SK-N-SH (cell line): ENCODE measurements around the gene SLC9A7. TPM values are rescaled to one million over a fixed set of nuclear protein-coding genes. Genes with fewer than 3 reads are reported as not detected.

ENCODE experiments used
- CTCF ChIA-PET: fragments of 300-600, 350-600 bp; formaldehyde crosslinking; extraction: SDS; loops from one replicate; lab custom pipeline; 2021; lab: Yijun Ruan, JAX
- POLR2A ChIA-PET: fragments of 350-600 bp; sonication (Branson Sonifier 250); formaldehyde crosslinking; extraction: SDS; loops from one replicate; lab custom pipeline; 2020; ENCODE audit warnings: antibody characterized with exemption, inconsistent platforms; lab: Yijun Ruan, JAX
- DNase-seq: peaks from one replicate; pipeline ENCODE4 v3.0.0; 2012
- H2AFZ ChIP-seq: fragments of 200-600 bp; sonication (generic); 2 replicates; pipeline ENCODE4 v1.8.1; 2016; ENCODE audit warnings: antibody characterized with exemption, mild to moderate bottlenecking, low read depth
- H3F3A ChIP-seq: fragments of 200-600 bp; sonication (generic); replicated peaks from 2 replicates; pipeline ENCODE3; 2016; ENCODE audit warnings: antibody characterized with exemption, mild to moderate bottlenecking; ENCODE audit not compliant: insufficient read depth
- H3K27ac ChIP-seq, 2 experiments: fragments of 200-500 bp in 1 of 2; fragments of 200-600 bp in 1 of 2; sonication (Bioruptor generic) in 1 of 2; sonication (generic), shearing (Covaris generic) in 1 of 2; 2 replicates each; pipeline versions ENCODE4 v1.5.1 to v1.6.1; 2014 to 2016; ENCODE audit warnings: low read depth in 2 of 2, inconsistent platforms in 1 of 2, low read length in 1 of 2, mild to moderate bottlenecking in 1 of 2, mixed read lengths in 1 of 2
- H3K27me3 ChIP-seq: fragments of 200-600 bp; sonication (generic), shearing (Covaris generic); 2 replicates; pipeline ENCODE4 v1.6.1; 2016; ENCODE audit warnings: mixed run types; ENCODE audit not compliant: insufficient read depth
- H3K36me3 ChIP-seq, 2 experiments: fragments of 200-500 bp in 1 of 2; fragments of 200-600 bp in 1 of 2; sonication (Bioruptor generic) in 1 of 2; sonication (generic) in 1 of 2; replicated peaks in 1 of 2; 2 replicates each; pipeline versions ENCODE3 to v1.5.1; 2014 to 2016; ENCODE audit warnings: low read length in 1 of 2, mild to moderate bottlenecking in 1 of 2; ENCODE audit not compliant: insufficient read depth in 2 of 2, control insufficient read depth in 1 of 2
- H3K4me1 ChIP-seq, 2 experiments: fragments of 200-500 bp in 1 of 2; fragments of 200-600 bp in 1 of 2; sonication (Bioruptor generic) in 1 of 2; sonication (generic), shearing (Covaris generic) in 1 of 2; 2 replicates each; pipeline versions ENCODE4 v1.5.1 to v1.6.1; 2014 to 2016; ENCODE audit warnings: low read depth in 1 of 2, low read length in 1 of 2, mixed run types in 1 of 2; ENCODE audit not compliant: insufficient read depth in 2 of 2, control insufficient read depth in 1 of 2
- H3K4me2 ChIP-seq: fragments of 200-600 bp; sonication (generic), shearing (Covaris generic); 2 replicates; pipeline ENCODE4 v1.6.1; 2017; ENCODE audit warnings: mixed run types
- H3K4me3 ChIP-seq, 2 experiments: fragments of 200-500 bp in 1 of 2; fragments of 200-600 bp in 1 of 2; sonication (Bioruptor generic) in 1 of 2; sonication (generic), shearing (Covaris generic) in 1 of 2; 2 replicates each; pipeline versions ENCODE4 v1.5.1 to v1.8.1; 2014 to 2016; ENCODE audit warnings: low read depth in 2 of 2, inconsistent platforms in 1 of 2, low read length in 1 of 2, mild to moderate bottlenecking in 1 of 2, mixed read lengths in 1 of 2, moderate library complexity in 1 of 2
- H3K79me2 ChIP-seq: fragments of 200-600 bp; sonication (generic); 2 replicates; pipeline ENCODE4 v1.8.1; 2017; ENCODE audit warnings: mild to moderate bottlenecking; ENCODE audit not compliant: insufficient read depth
- H3K9ac ChIP-seq: fragments of 200-600 bp; sonication (generic); 2 replicates; pipeline ENCODE4 v1.6.1; 2017; ENCODE audit warnings: mixed run types
- H3K9me2 ChIP-seq: fragments of 200-600 bp; sonication (generic); 2 replicates; pipeline ENCODE4 v1.6.1; 2017; ENCODE audit warnings: mixed run types
- H3K9me3 ChIP-seq: fragments of 200-600 bp; sonication (generic); 2 replicates; pipeline ENCODE4 v1.6.1; 2017; ENCODE audit warnings: mixed run types, mild to moderate bottlenecking, moderate library complexity
- H4K20me1 ChIP-seq: fragments of 200-600 bp; sonication (generic); 2 replicates; pipeline ENCODE4 v1.6.1; 2017; ENCODE audit warnings: mild to moderate bottlenecking, mixed run types; ENCODE audit not compliant: insufficient read depth
- CHD2 ChIP-seq: fragments of 150-350 bp; IDR thresholded peaks from 2 replicates; pipeline ENCODE4 v1.6.1; 2018; ENCODE audit warnings: low read length; ENCODE audit not compliant: partially characterized antibody
- ELF1 ChIP-seq: IDR thresholded peaks from 2 replicates; pipeline ENCODE4 v1.4.0; 2012
- EZH2phosphoT487 ChIP-seq: fragments of 200-600 bp; sonication (generic); IDR thresholded peaks from 2 replicates; pipeline ENCODE4 v1.6.1; 2017; ENCODE audit warnings: low read depth, mixed run types, mild to moderate bottlenecking, antibody characterized with exemption, moderate library complexity, borderline replicate concordance
- FOXM1 ChIP-seq: IDR thresholded peaks from 2 replicates; pipeline ENCODE4 v1.4.0; 2012; ENCODE audit warnings: low read depth, mild to moderate bottlenecking
- IRF3 ChIP-seq: fragments of 150-350 bp; IDR thresholded peaks from 2 replicates; pipeline ENCODE4 v1.6.1; 2016; ENCODE audit warnings: mild to moderate bottlenecking, low read depth, low read length
- JUND ChIP-seq: IDR thresholded peaks from 2 replicates; pipeline ENCODE4 v1.4.0; 2012
- MXI1 ChIP-seq: IDR thresholded peaks from 2 replicates; pipeline ENCODE4 v1.6.1; 2012; ENCODE audit warnings: mild to moderate bottlenecking, low read depth, low read length, improper control_type of control experiment
- PBX3 ChIP-seq: IDR thresholded peaks from 2 replicates; pipeline ENCODE4; 2012
- POLR2AphosphoS5 ChIP-seq: IDR thresholded peaks from 2 replicates; pipeline ENCODE4 v1.6.1; 2012; ENCODE audit warnings: low read depth, low read length
- RAD21 ChIP-seq: IDR thresholded peaks from 2 replicates; pipeline ENCODE4 v1.6.1; 2012; ENCODE audit warnings: mild to moderate bottlenecking, low read length
- RCOR1 ChIP-seq: fragments of 150-350 bp; IDR thresholded peaks from 2 replicates; pipeline ENCODE4 v1.6.1; 2017; ENCODE audit warnings: antibody characterized with exemption, low read length
- REST ChIP-seq: IDR thresholded peaks from 2 replicates; pipeline ENCODE4 v1.6.1; 2012; ENCODE audit warnings: mild to moderate bottlenecking, low read depth, low read length, moderate library complexity
- SMC3 ChIP-seq: IDR thresholded peaks from 2 replicates; pipeline ENCODE4 v1.6.1; 2012; ENCODE audit warnings: low read depth, low read length, improper control_type of control experiment
- TCF12 ChIP-seq: IDR thresholded peaks from 2 replicates; pipeline ENCODE4 v1.4.0; 2012
- USF2 ChIP-seq: fragments of 150-350 bp; IDR thresholded peaks from 2 replicates; pipeline ENCODE4 v1.6.1; 2017; ENCODE audit warnings: antibody characterized with exemption, low read length, low read depth, borderline replicate concordance
- YY1 ChIP-seq: IDR thresholded peaks from 2 replicates; pipeline ENCODE4 v1.4.0; 2012; ENCODE audit warnings: low read depth, mild to moderate bottlenecking
- WGBS: methylation state at CpG from one replicate; pipeline ENCODE4 v1.1.6; 2017; ENCODE audit warnings: low lambda C conversion rate; 5-methylcytosine and 5-hydroxymethylcytosine counted together
- polyA plus RNA-seq, 3 experiments: library from polyadenylated mRNA; depleted of rRNA; stranded (reverse); fragments of >200 nt; gene quantifications; 2 replicates each; pipeline ENCODE4 v1.2.3, GENCODE V29; 2012

SLC9A7 gene
- polyA plus RNA-seq, 1 of the 3 experiments (the other 2 are of a cell fraction) = 10.5 TPM

DNA sequence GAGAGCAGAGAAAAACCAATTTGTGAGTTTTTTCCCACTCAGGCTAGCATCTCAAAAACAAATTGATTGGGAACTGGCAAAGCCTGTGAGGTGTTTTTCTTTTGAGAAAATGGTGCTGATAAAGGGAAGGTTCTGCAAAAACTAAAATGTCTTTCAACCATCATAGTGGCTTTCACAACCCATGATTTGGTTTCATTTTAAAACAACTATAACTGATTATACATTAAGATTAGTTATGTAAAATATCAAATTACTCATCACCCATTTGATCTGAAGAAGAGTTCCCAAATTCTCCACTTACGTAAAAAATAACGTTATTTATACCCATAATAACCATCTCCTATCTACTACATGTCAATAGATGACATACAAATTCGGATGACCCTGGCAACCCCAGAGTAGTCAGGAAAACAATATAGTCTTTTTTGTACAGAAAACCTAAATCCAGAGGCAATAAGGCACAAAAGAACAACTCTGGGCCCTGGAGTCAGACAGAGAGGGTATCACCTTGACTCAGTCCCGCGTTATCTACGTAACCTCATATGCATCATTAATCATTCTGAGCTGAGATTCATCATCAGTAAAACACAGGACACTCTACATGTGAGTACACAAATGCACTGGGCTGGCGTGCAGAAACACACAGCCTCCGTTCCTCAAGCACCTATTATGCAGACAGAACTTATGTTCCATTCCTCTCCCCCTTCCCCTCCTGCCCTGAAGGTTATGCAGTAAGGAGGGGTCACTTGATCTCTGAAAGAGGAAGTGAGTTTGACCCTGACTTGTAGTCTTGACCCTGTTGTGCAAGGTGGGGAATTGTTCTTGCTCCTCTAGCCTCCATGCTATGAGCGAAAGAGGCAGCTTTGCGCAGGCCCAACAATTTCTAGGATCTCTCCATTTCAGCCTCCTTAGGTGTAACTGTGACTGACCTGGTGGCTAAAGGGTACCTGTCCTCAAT, 82.2 kb downstream of the SLC9A7 start:
- no peaks in the 10 kb centered on the region for H3K79me2 ChIP-seq
- H3K36me3 ChIP-seq = peaks cover 0 to 7% of the 10 kb centered on the region in 2 experiments
- H2AFZ ChIP-seq = no peak overlapping the region
- no peak overlapping the region for H3K27ac ChIP-seq
- no peak overlapping the region for H3K4me3 ChIP-seq
- H3K9me3 ChIP-seq = no peaks in the 10 kb centered on the region
- H3F3A ChIP-seq = no peaks in the 10 kb centered on the region
- H3K9me2 ChIP-seq = no peaks in the 10 kb centered on the region
- ChIA-PET CTCF (no interaction called here), POLR2A (no interaction called here)
- no peaks in the 10 kb centered on the region; the same call in 1 of the 2 replicates for H3K27me3 ChIP-seq
- no peak for DNase-seq
- no peaks in the 10 kb centered on the region for H3K4me1 ChIP-seq
- no peak overlapping the region for H3K4me2 ChIP-seq
- TF ChIP-seq PBX3 (no peak), YY1 (no peak), IRF3 (no peak), CHD2 (no peak), JUND (no peak), RCOR1 (no peak), RAD21 (no peak), POLR2AphosphoS5 (no peak)
- H3K9ac ChIP-seq = no peak overlapping the region
- WGBS = 66% methylated on average over 10 of the region's 10 CpGs
- H4K20me1 ChIP-seq = no peaks in the 10 kb centered on the region

DNA sequence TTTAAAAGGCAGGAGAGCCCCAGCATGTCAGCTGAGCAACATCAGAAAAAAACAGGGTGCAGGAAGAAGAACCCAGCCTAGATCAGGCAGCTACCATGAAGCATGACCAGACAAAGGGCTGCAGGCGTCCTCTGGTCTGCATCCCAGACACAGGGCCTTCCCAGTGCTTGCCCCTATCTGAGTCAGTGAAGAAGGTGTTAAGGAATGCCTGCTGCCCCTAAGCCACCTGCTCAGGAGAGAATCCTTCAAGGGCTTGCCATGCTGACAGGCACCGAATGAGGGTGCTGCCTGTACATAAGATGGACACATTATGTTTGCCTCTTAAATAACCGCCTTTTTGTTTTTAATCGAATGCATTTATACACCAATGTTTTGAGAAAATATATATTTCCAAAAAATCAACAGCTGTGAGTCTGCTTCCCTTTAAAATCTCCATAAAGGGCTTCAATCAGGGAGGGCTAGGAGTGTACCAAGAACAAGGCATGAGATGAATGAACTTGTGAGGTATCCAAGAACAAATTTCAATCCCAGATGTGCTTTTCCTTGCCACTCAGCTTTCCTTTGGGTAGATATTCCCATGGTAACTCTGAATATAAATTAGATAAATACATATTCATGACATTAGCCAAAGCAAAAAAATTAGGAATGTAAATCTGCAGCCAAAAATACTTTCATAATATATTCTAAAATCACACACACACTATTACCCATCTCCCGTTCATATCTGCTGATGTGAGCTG, 85.1 kb downstream of the SLC9A7 start:
- no peaks in the 10 kb centered on the region; the same call in 1 of the 2 replicates for H3K27me3 ChIP-seq
- no peak for DNase-seq
- WGBS = 53% methylated on average over 5 of the region's 5 CpGs
- no peaks in the 10 kb centered on the region for H3F3A ChIP-seq
- H2AFZ ChIP-seq = no peak overlapping the region
- H3K4me3 ChIP-seq = no peak overlapping the region
- no peak overlapping the region for H3K4me2 ChIP-seq
- ChIA-PET CTCF (interaction anchor here (1.1 to 1.2 kb wide), 2 partner anchors 13 to 28 kb away, joined by 3 to 5 read pairs; no protein-coding TSS in a partner anchor), POLR2A (no interaction called here)
- H3K9ac ChIP-seq = no peak overlapping the region
- no peaks in the 10 kb centered on the region for H4K20me1 ChIP-seq
- H3K4me1 ChIP-seq = no peaks in the 10 kb centered on the region
- no peaks in the 10 kb centered on the region for H3K9me3 ChIP-seq
- H3K36me3 ChIP-seq = peaks cover 0 to 5% of the 10 kb centered on the region in 2 experiments
- H3K79me2 ChIP-seq = no peaks in the 10 kb centered on the region
- TF ChIP-seq ELF1 (no peak), RAD21 (no peak), SMC3 (no peak), EZH2phosphoT487 (no peak), TCF12 (no peak), POLR2AphosphoS5 (no peak), MXI1 (no peak), USF2 (no peak), YY1 (no peak), FOXM1 (no peak), REST (no peak)
- H3K9me2 ChIP-seq = no peaks in the 10 kb centered on the region
- no peak overlapping the region for H3K27ac ChIP-seq
